Smooth muscle cell (in vitro differentiated cells): Measurements from ENCODE around the gene HRK. TPM values are rescaled to one million over a fixed set of nuclear protein-coding genes. Genes with fewer than 3 reads are reported as not detected.
A peak's percentile ranks its signal among the peaks of the same experiment; 100 is the strongest.

Experiments
- DNase-seq: peaks from one replicate; lab custom pipeline; 2025; ENCODE audit not compliant: unreplicated experiment; lab: John Stamatoyannopoulos, UW
- H2AFZ ChIP-seq: fragments of 200-600 bp; sonication (generic); 2 replicates; pipeline ENCODE4 v1.6.0; 2016; ENCODE audit warnings: antibody characterized with exemption, low read depth, mild to moderate bottlenecking
- H3F3A ChIP-seq: fragments of 200-600 bp; sonication (generic); 2 replicates; pipeline ENCODE4 v1.6.0; 2017; ENCODE audit warnings: antibody characterized with exemption, low read depth
- H3K27ac ChIP-seq: fragments of 200-600 bp; sonication (generic); 2 replicates; pipeline ENCODE4 v1.5.1; 2016; ENCODE audit warnings: low read depth, mild to moderate bottlenecking
- H3K27me3 ChIP-seq: fragments of 200-600 bp; sonication (generic); 2 replicates; pipeline ENCODE4 v1.6.1; 2016; ENCODE audit warnings: low read depth, mild to moderate bottlenecking
- H3K36me3 ChIP-seq: fragments of 200-600 bp; sonication (generic); 2 replicates; pipeline ENCODE4 v1.5.1; 2016; ENCODE audit warnings: low read depth
- H3K4me1 ChIP-seq: fragments of 200-600 bp; sonication (generic); 2 replicates; pipeline ENCODE4 v1.5.1; 2016; ENCODE audit warnings: low read depth
- H3K4me2 ChIP-seq: fragments of 200-600 bp; sonication (generic); 2 replicates; pipeline ENCODE4 v1.6.0; 2016; ENCODE audit warnings: mild to moderate bottlenecking
- H3K4me3 ChIP-seq: fragments of 200-600 bp; sonication (generic); 2 replicates; pipeline ENCODE4 v1.5.1; 2016; ENCODE audit warnings: mild to moderate bottlenecking
- H3K79me2 ChIP-seq: fragments of 200-600 bp; sonication (generic); 2 replicates; pipeline ENCODE4 v1.6.0; 2016; ENCODE audit warnings: low read depth, mild to moderate bottlenecking
- H3K9ac ChIP-seq: fragments of 200-600 bp; sonication (generic); 2 replicates; pipeline ENCODE4 v1.6.0; 2016; ENCODE audit warnings: low read depth
- H3K9me3 ChIP-seq: fragments of 200-600 bp; sonication (generic); replicated peaks from 2 replicates; pipeline ENCODE4 v1.5.1; 2016; ENCODE audit warnings: low read depth
- H4K20me1 ChIP-seq: fragments of 200-600 bp; sonication (generic); 2 replicates; pipeline ENCODE4 v1.6.0; 2016; ENCODE audit warnings: low read depth
- CTCF ChIP-seq: fragments of 200-600 bp; sonication (generic); IDR thresholded peaks from 2 replicates; pipeline ENCODE4 v1.5.1; 2017; ENCODE audit warnings: borderline replicate concordance, mild to moderate bottlenecking, antibody characterized with exemption; ENCODE audit not compliant: insufficient read depth, poor library complexity, severe bottlenecking
- WGBS: methylation state at CpG from one replicate; pipeline ENCODE4 v1.1.7; 2016; ENCODE audit warnings: low lambda C conversion rate; 5-methylcytosine and 5-hydroxymethylcytosine counted together
- polyA plus RNA-seq: library from polyadenylated mRNA; unstranded; fragments of >200 nt; fragmentation: Nextera tagmentation; extraction: Ambion mirVana; gene quantifications from 2 replicates; pipeline ENCODE4 v1.2.1, GENCODE V29; 2016
- total RNA-seq: library from RNA; depleted of rRNA; stranded (reverse); fragments of >200 nt; gene quantifications from 2 replicates; pipeline ENCODE4 v1.2.3, GENCODE V29; 2014

HRK gene
- total and polyA plus RNA-seq, 2 experiments from 2014 or later = 0.04 TPM; not detected in 1

DNA sequence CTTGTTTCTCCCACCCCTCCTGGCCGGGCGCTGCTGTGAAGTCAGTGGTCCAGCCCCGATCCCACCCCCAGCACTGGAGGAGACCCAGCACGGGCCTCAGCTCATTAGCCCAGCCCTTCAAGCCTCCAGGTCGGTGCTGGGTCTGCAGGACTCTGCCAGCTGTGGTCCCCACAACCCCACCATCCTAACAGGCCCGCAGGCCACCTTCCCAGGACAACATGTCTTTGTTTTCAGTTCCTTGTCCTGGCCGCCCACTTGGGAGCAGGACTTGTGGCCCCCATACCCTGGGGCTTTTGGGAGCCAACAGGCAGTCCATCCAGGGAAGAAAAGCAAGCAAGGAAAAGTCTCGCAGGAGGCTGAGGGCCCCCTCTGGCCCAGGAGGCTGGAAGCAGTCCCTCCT is 60.0 kb downstream of the HRK start:
- H3K4me2 ChIP-seq = no peak overlapping the region
- H3K79me2 ChIP-seq = no peaks in the 10 kb centered on the region
- H2AFZ ChIP-seq = no peak overlapping the region
- no peak overlapping the region for H3K9ac ChIP-seq
- no peak overlapping the region for H3K4me3 ChIP-seq
- WGBS = 80% methylated on average over 8 of the region's 8 CpGs
- no peaks in the 10 kb centered on the region for H3K36me3 ChIP-seq
- H4K20me1 ChIP-seq = no peaks in the 10 kb centered on the region
- DNase-seq = no peak
- H3F3A ChIP-seq = peaks cover 4% of the 10 kb centered on the region
- H3K27me3 ChIP-seq = no peaks in the 10 kb centered on the region
- peaks cover 9% of the 10 kb centered on the region for H3K4me1 ChIP-seq
- no peaks in the 10 kb centered on the region for H3K9me3 ChIP-seq
- no peak for TF ChIP-seq CTCF
- H3K27ac ChIP-seq = no peak overlapping the region

- Histone ChIP-seq H3K4me1 (peaks cover 9% of the 10 kb centered on the region), H2AFZ (no peak overlapping the region), H3K27me3 (no peaks in the 10 kb centered on the region), H3K9ac (no peak overlapping the region), H4K20me1 (no peaks in the 10 kb centered on the region), H3K4me3 (no peak overlapping the region), H3K36me3 (no peaks in the 10 kb centered on the region), H3K4me2 (no peak overlapping the region), H3F3A (peaks cover 4% of the 10 kb centered on the region), H3K9me3 (no peaks in the 10 kb centered on the region), H3K27ac (peak overlapping the region; percentile 98), H3K79me2 (no peaks in the 10 kb centered on the region)
- no peak for TF ChIP-seq CTCF
- no peak for DNase-seq
- WGBS = 92% methylated on average over 10 of the region's 10 CpGs
Measured at GRCh38 chr12:116820064-116820656, 61.1 kb downstream of the HRK start.

GRCh38 chr12:116818948-116819832 is 62.1 kb downstream of the HRK start:
- Histone ChIP-seq H3K79me2 (no peaks in the 10 kb centered on the region), H3K9ac (peak overlapping the region; percentile 100), H3K4me3 (peak overlapping the region; percentile 87), H3K27me3 (no peaks in the 10 kb centered on the region), H3K27ac (peak overlapping the region; percentile 98), H3K4me1 (peaks cover 9% of the 10 kb centered on the region), H3K4me2 (peak overlapping the region; percentile 94), H3F3A (peaks cover 4% of the 10 kb centered on the region), H3K9me3 (no peaks in the 10 kb centered on the region), H4K20me1 (no peaks in the 10 kb centered on the region), H3K36me3 (no peaks in the 10 kb centered on the region), H2AFZ (peak overlapping the region; percentile 89)
- TF ChIP-seq CTCF = no peak
- 2% methylated on average over 68 of the region's 70 CpGs for WGBS
- DNase-seq = peak; percentile 79
